Gastroesophageal sphincter (tissue), 3 donors: Measurements from ENCODE around the gene SUPT3H.

Experiments used
- CTCF ChIP-seq, 4 experiments: fragments of 200-600 bp in 2 of 4; fragments of 450-650 bp in 2 of 4; sonication (generic) in 1 of 4; IDR thresholded peaks; one replicate each; pipeline ENCODE4 v1.5.1; 2017 to 2019; ENCODE audit warnings: antibody characterized with exemption in 4 of 4, mild to moderate bottlenecking in 2 of 4, moderate library complexity in 2 of 4
- EP300 ChIP-seq: sonication (generic); formaldehyde crosslinking; IDR thresholded peaks from one replicate; pipeline ENCODE4 v1.6.1; 2017; ENCODE audit warnings: antibody characterized with exemption, mild to moderate bottlenecking
- POLR2A ChIP-seq, 2 donors: fragments of 450-650 bp; IDR thresholded peaks; one replicate each; pipeline ENCODE4 v1.6.1; 2017; ENCODE audit warnings: antibody characterized with exemption in 2 of 2, mild to moderate bottlenecking in 2 of 2, moderate library complexity in 1 of 2
- POLR2AphosphoS5 ChIP-seq: sonication (generic); formaldehyde crosslinking; IDR thresholded peaks from one replicate; pipeline ENCODE4 v1.6.1; 2017; ENCODE audit warnings: antibody characterized with exemption

DNA sequence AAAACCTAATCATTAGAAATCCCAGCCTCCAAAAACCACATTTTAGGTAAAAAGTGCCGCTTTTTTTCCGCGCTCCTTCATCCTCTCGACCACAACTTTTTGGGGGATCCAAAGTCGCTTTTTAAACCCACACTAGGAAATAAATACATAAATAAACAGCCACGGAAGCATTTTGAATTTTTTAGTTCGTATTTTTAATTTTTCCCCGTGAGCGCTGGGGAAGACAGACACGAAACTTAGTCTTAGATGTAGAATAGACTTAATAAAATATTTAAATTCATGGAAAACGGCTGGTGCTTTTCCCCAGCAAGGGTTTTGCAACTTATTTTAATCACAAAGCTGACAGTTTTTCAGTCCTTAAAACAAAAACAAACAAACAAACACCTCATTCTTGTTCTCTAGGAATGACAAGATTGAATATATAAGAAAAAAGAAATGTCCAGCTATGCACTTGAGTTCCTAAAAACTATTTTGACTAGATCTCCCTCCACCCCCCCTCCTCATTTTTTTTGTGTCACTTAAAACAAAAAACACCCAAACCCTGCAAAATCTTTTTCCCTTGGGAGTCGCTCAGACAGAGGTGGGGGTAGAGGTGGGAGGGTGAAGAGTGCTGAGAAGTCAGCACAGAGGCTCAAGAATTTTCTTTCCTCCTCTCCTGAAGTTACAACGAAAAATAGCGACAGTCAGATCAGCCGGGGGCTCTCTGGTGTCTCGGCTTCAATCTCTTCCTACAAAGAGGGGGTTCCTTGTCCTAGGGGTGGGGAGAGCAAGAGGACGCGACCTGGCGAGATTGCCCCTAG is 43.4 kb upstream of the SUPT3H start:
- TF ChIP-seq CTCF (IDR thresholded peaks at IDR 0.05) = no peak
- TF ChIP-seq POLR2AphosphoS5 = no peak
- TF ChIP-seq POLR2A (IDR thresholded peaks at IDR 0.05) = no peak
- TF ChIP-seq EP300 = no peak
